ENCODE measurements around the gene HOOK2. TPM values are rescaled to one million over a fixed set of nuclear protein-coding genes. Genes with fewer than 3 reads are reported as not detected.

HOOK2 gene
- total RNA-seq, 1 donor from 2014 or later = 39.6 TPM

- DNase-seq (ENCODE audit: low read depth) = peak; percentile 95
Observed at GRCh38 chr19:12793290-12794195, 18.2 kb upstream of the HOOK2 start.

GRCh38 chr19:12792853-12793289 lies 17.5 kb upstream of the HOOK2 start:
- DNase-seq (ENCODE audit: low read depth) = no peak

GRCh38 chr19:12792051-12792852 lies 16.9 kb upstream of the HOOK2 start:
- DNase-seq (ENCODE audit: low read depth) = peak; percentile 76

- peak; percentile 98 for DNase-seq (ENCODE audit: low read depth)
Observed at GRCh38 chr19:12791345-12792050, 16.1 kb upstream of the HOOK2 start, which contains the start of gene JUNB. Gene JUNB, plus strand, starts transcription at chr19:12791486. Its CDS starts 286 bp downstream, at chr19:12791772.

GRCh38 chr19:12790628-12791344 lies 15.4 kb upstream of the HOOK2 start:
- DNase-seq (ENCODE audit: low read depth) = no peak

GRCh38 chr19:12789904-12790619 lies 14.7 kb upstream of the HOOK2 start:
- DNase-seq (ENCODE audit: low read depth) = peak; percentile 96

- peak; percentile 53 for DNase-seq (ENCODE audit: low read depth)
Observed at GRCh38 chr19:12789098-12789903, 13.9 kb upstream of the HOOK2 start.

- peak; percentile 93 for DNase-seq (ENCODE audit: low read depth)
Observed at GRCh38 chr19:12788682-12789097, 13.3 kb upstream of the HOOK2 start.

GRCh38 chr19:12788042-12788681 lies 12.8 kb upstream of the HOOK2 start:
- DNase-seq (ENCODE audit: low read depth) = no peak

GRCh38 chr19:12787458-12787857 lies 12.1 kb upstream of the HOOK2 start:
- no peak for DNase-seq (ENCODE audit: low read depth)

- DNase-seq (ENCODE audit: low read depth) = no peak
Observed at GRCh38 chr19:12786952-12787351, 11.6 kb upstream of the HOOK2 start.

GRCh38 chr19:12786141-12786870 lies 11.0 kb upstream of the HOOK2 start:
- DNase-seq (ENCODE audit: low read depth) = peak; percentile 57

GRCh38 chr19:12785431-12786031 lies 10.2 kb upstream of the HOOK2 start:
- no peak for DNase-seq (ENCODE audit: low read depth)

GRCh38 chr19:12784871-12785430 lies 9.6 kb upstream of the HOOK2 start:
- DNase-seq (ENCODE audit: low read depth) = no peak

- no peak for DNase-seq (ENCODE audit: low read depth)
Observed at GRCh38 chr19:12784394-12784870, 9.1 kb upstream of the HOOK2 start.

- no peak for DNase-seq (ENCODE audit: low read depth)
Observed at GRCh38 chr19:12783849-12784393, 8.6 kb upstream of the HOOK2 start.

All from myocyte (in vitro differentiated cells).